IMR-90 (cell line): ENCODE measurements around the gene CHRNA7. TPM values are rescaled to one million over a fixed set of nuclear protein-coding genes. Genes with fewer than 3 reads are reported as not detected.

ENCODE experiments used
- ATAC-seq: fragments of 200-7000 bp; cut with Tn5 transposase; 2 replicates; pipeline ENCODE4 v1.9.1; 2020; ENCODE audit warnings: low read depth, mild to moderate bottlenecking, moderate library complexity
- BruUV-seq: library from RNA; stranded (reverse); fragments of 400-500 nt; replicated peaks from 2 replicates; lab custom pipeline; 2021; lab: Mats Ljungman, UMichigan
- CTCF ChIA-PET: fragments of 300-600 bp; formaldehyde crosslinking; extraction: SDS; loops from one replicate; lab custom pipeline; 2021; ENCODE audit warnings: antibody characterized with exemption; lab: Yijun Ruan, JAX
- POLR2A ChIA-PET: fragments of 300-600 bp; sonication (Branson Sonifier 250); formaldehyde crosslinking; loops from one replicate; lab custom pipeline; 2022; ENCODE audit warnings: antibody characterized with exemption; ENCODE audit not compliant: unreplicated experiment; lab: Charles Lee
- DNase-seq: peaks from one replicate; pipeline ENCODE4 v3.0.0; 2013
- H2AFZ ChIP-seq: replicated peaks from 2 replicates; pipeline ENCODE3; 2013; ENCODE audit warnings: low read length, mild to moderate bottlenecking; ENCODE audit not compliant: poor library complexity
- H2AK5ac ChIP-seq: 2 replicates; pipeline ENCODE4 v1.6.1; 2013; ENCODE audit warnings: low read depth, low read length, inconsistent platforms
- H2AK9ac ChIP-seq: replicated peaks from 2 replicates; pipeline ENCODE3; 2013; ENCODE audit warnings: mild to moderate bottlenecking, low read depth, low read length, moderate library complexity; ENCODE audit not compliant: poor library complexity
- H2BK120ac ChIP-seq: 2 replicates; pipeline ENCODE4 v1.6.1; 2013; ENCODE audit warnings: low read depth, low read length, inconsistent platforms
- H2BK15ac ChIP-seq: 3 replicates; pipeline ENCODE4 v1.6.1; 2013; ENCODE audit warnings: low read depth, low read length, inconsistent platforms
- H2BK20ac ChIP-seq: 2 replicates; pipeline ENCODE4 v1.6.1; 2013; ENCODE audit warnings: low read depth, mild to moderate bottlenecking, inconsistent platforms, low read length, moderate library complexity
- H2BK5ac ChIP-seq: 2 replicates; pipeline ENCODE4 v1.6.1; 2013; ENCODE audit warnings: mild to moderate bottlenecking, low read depth, low read length, inconsistent platforms; ENCODE audit not compliant: poor library complexity, severe bottlenecking
- H3K14ac ChIP-seq: replicated peaks from 2 replicates; pipeline ENCODE4 v1.6.1; 2013; ENCODE audit warnings: low read depth, low read length, inconsistent platforms
- H3K18ac ChIP-seq: 2 replicates; pipeline ENCODE4 v1.6.1; 2013; ENCODE audit warnings: low read depth, low read length, control low read depth
- H3K23ac ChIP-seq: 2 replicates; pipeline ENCODE4 v1.6.1; 2013; ENCODE audit warnings: low read depth, low read length, inconsistent platforms
- H3K27ac ChIP-seq: 2 replicates; pipeline ENCODE4 v1.5.1; 2013; ENCODE audit warnings: mild to moderate bottlenecking, control low read depth, low read length; ENCODE audit not compliant: insufficient read depth
- H3K27me3 ChIP-seq: 2 replicates; pipeline ENCODE4 v1.6.1; 2013; ENCODE audit warnings: low read length; ENCODE audit not compliant: control insufficient read depth, insufficient read depth
- H3K36me3 ChIP-seq: 2 replicates; pipeline ENCODE4 v1.6.1; 2013; ENCODE audit warnings: low read length, mixed read lengths; ENCODE audit not compliant: control insufficient read depth, insufficient read depth
- H3K4ac ChIP-seq: 2 replicates; pipeline ENCODE4 v1.6.1; 2013; ENCODE audit warnings: low read depth, low read length, inconsistent platforms
- H3K4me1 ChIP-seq: 2 replicates; pipeline ENCODE4 v1.6.1; 2013; ENCODE audit warnings: low read length, mixed read lengths; ENCODE audit not compliant: control insufficient read depth, insufficient read depth
- H3K4me2 ChIP-seq: 2 replicates; pipeline ENCODE4 v1.6.1; 2013; ENCODE audit warnings: low read depth, mild to moderate bottlenecking, control low read depth, low read length, moderate library complexity
- H3K4me3 ChIP-seq: 2 replicates; pipeline ENCODE4 v1.5.1; 2013; ENCODE audit warnings: low read depth, mild to moderate bottlenecking, control low read depth, low read length, moderate library complexity; ENCODE audit not compliant: insufficient read depth
- H3K56ac ChIP-seq: 2 replicates; pipeline ENCODE4 v1.6.1; 2013; ENCODE audit warnings: low read length, inconsistent platforms; ENCODE audit not compliant: insufficient read depth; ENCODE audit errors: extremely low read depth
- H3K79me1 ChIP-seq, 2 experiments: 2 replicates each; pipeline ENCODE4 v1.6.1; 2013; ENCODE audit warnings: low read length in 2 of 2, inconsistent platforms in 1 of 2, low read depth in 1 of 2
- H3K9ac ChIP-seq: 2 replicates; pipeline ENCODE4 v1.6.1; 2013; ENCODE audit warnings: low read depth, low read length, control low read depth
- H3K9me1 ChIP-seq: 2 replicates; pipeline ENCODE4 v1.6.1; 2013; ENCODE audit warnings: low read length, inconsistent platforms; ENCODE audit not compliant: insufficient read depth
- H3K9me3 ChIP-seq: 2 replicates; pipeline ENCODE4 v1.6.1; 2013; ENCODE audit warnings: low read length; ENCODE audit not compliant: control insufficient read depth, insufficient read depth
- H4K20me1 ChIP-seq: 2 replicates; pipeline ENCODE4 v1.6.1; 2013; ENCODE audit warnings: low read length, inconsistent platforms; ENCODE audit not compliant: insufficient read depth
- H4K5ac ChIP-seq: 2 replicates; pipeline ENCODE4 v1.6.1; 2013; ENCODE audit warnings: mild to moderate bottlenecking, low read depth, low read length, control low read depth
- H4K8ac ChIP-seq, 2 experiments: 2 replicates each; pipeline ENCODE4 v1.6.1; 2013; ENCODE audit warnings: low read depth in 2 of 2, low read length in 2 of 2, control low read depth in 1 of 2, inconsistent platforms in 1 of 2
- H4K91ac ChIP-seq: 2 replicates; pipeline ENCODE4 v1.6.1; 2013; ENCODE audit warnings: low read depth, low read length, inconsistent platforms; ENCODE audit not compliant: insufficient read depth
- CTCF ChIP-seq: conservative IDR thresholded peaks from 2 replicates; pipeline ENCODE4 v1.5.1; 2012; ENCODE audit warnings: mild to moderate bottlenecking, low read depth, low read length, improper control_type of control experiment
- ELK1 ChIP-seq: fragments of 150-350 bp; IDR thresholded peaks from 2 replicates; pipeline ENCODE4 v1.6.1; 2016; ENCODE audit warnings: low read depth, mild to moderate bottlenecking, low read length, moderate library complexity, borderline replicate concordance
- FOS ChIP-seq: fragments of 150-350 bp; IDR thresholded peaks from 2 replicates; pipeline ENCODE4 v1.6.1; 2016; ENCODE audit warnings: low read depth, low read length
- MAFK ChIP-seq: IDR thresholded peaks from 2 replicates; pipeline ENCODE4 v1.6.1; 2012; ENCODE audit warnings: low read depth, low read length, improper control_type of control experiment
- NFE2L2 ChIP-seq: fragments of 150-350 bp; IDR thresholded peaks from 2 replicates; pipeline ENCODE4 v1.6.1; 2016; ENCODE audit warnings: low read depth, mild to moderate bottlenecking, low read length
- WGBS, 2 experiments: methylation state at CpG; one replicate each; pipeline versions ENCODE4 v1.1.5 to v1.1.7; 2013; ENCODE audit warnings: missing lambda C conversion rate in 2 of 2; ENCODE audit not compliant: insufficient read length in 1 of 2; ENCODE audit errors: extremely low coverage in 2 of 2; 5-methylcytosine and 5-hydroxymethylcytosine counted together
- dilution Hi-C: fragments of 300-500 bp; cut with HindIII; formaldehyde crosslinking; loops from one replicate; pipeline ENCODE4 v1.14.3; 2018; ENCODE audit warnings: low sequenced_read_pairs; ENCODE audit not compliant: unreplicated experiment
- in situ Hi-C: fragments of 300-500 bp; cut with MboI; formaldehyde crosslinking; loops from 3 replicates; pipeline ENCODE4 v1.14.3; 2019; ENCODE audit warnings: low sequenced_read_pairs, inconsistent platforms, mixed read lengths
- intact Hi-C: fragments of 100-400 bp; cut with micrococcal nuclease; formaldehyde crosslinking; loops from 2 replicates; pipeline ENCODE4 v1.10.0; 2022
- polyA plus RNA-seq, 3 experiments: library from polyadenylated mRNA; depleted of rRNA; stranded (reverse); fragments of >200 nt; gene quantifications; 2 replicates each; pipeline ENCODE4 v1.2.3, GENCODE V29; 2012; ENCODE audit warnings: low replicate concordance in 1 of 3
- total RNA-seq: library from RNA; depleted of rRNA; stranded (reverse); fragments of >200 nt; gene quantifications from 2 replicates; pipeline ENCODE4 v1.2.3, GENCODE V29; 2012

Gene CHRNA7
- total and polyA plus RNA-seq, 2 of the 4 experiments (the other 2 are of a cell fraction): 0.10 TPM; not detected in 1

DNA sequence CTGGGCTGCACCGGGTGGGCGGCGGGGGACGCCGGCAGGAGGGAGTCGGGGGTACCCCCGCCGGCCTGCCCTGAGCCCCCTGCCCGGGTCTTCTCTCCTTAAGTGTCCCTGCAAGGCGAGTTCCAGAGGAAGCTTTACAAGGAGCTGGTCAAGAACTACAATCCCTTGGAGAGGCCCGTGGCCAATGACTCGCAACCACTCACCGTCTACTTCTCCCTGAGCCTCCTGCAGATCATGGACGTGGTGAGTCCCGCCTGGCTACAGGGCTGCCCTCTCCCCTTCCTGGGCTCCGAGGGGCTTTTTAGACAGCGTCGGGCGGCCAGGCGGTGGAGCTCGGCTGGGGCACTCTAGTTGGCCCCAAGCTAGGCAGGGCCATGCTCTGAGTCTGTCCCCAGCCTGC is 480 bp downstream of the CHRNA7 start:
- TF ChIP-seq MAFK (no peak), FOS (no peak), ELK1 (no peak), CTCF (no peak), NFE2L2 (no peak)
- Histone ChIP-seq H2BK120ac (no peak overlapping the region), H3K79me1 (no peaks in the 10 kb centered on the region), H3K56ac (no peak overlapping the region), H4K8ac (no peak overlapping the region), H3K27me3 (peaks cover 29% of the 10 kb centered on the region), H3K4ac (no peak overlapping the region), H2BK5ac (no peak overlapping the region), H2BK20ac (no peak overlapping the region), H2AK5ac (no peak overlapping the region), H2AFZ (peak overlapping the region; percentile 51), H3K27ac (no peak overlapping the region), H3K9me3 (no peaks in the 10 kb centered on the region), H2BK15ac (no peak overlapping the region), H4K91ac (no peak overlapping the region), H3K4me1 (no peaks in the 10 kb centered on the region), H4K5ac (no peak overlapping the region), H3K23ac (no peak overlapping the region), H2AK9ac (no peak overlapping the region), H3K18ac (no peak overlapping the region), H3K36me3 (no peaks in the 10 kb centered on the region), H3K4me2 (peak overlapping the region; percentile 45; the same call in 1 of the 2 replicates), H4K20me1 (no peaks in the 10 kb centered on the region), H3K9ac (no peak overlapping the region), H3K9me1 (no peaks in the 10 kb centered on the region), H3K4me3 (peak overlapping the region; percentile 45; the same call in 1 of the 2 replicates), H3K14ac (no peak overlapping the region)
- in situ Hi-C loops: no loop called here
- intact Hi-C loops: no loop called here
- ChIA-PET CTCF (no interaction called here), POLR2A (no interaction called here)
- DNase-seq (no peak), ATAC-seq (no peak)
- dilution Hi-C loops: no loop called here
- 7% methylated on average over 6 of the region's 21 CpGs; no CpG with 5 or more reads in 1 of the 2 experiments for WGBS, 2 experiments
- BruUV-seq: no TSS peak
